Measurements from ENCODE around the gene RBKS. TPM values are rescaled to one million over a fixed set of nuclear protein-coding genes. Genes with fewer than 3 reads are reported as not detected.

Gene RBKS
- total and polyA plus RNA-seq, 2 of the 13 experiments (the other 11 are each of a cell fraction or from before 2014, with no cell fraction given) = 7.7 to 8.3 TPM

- TF ChIP-seq THAP9 (CRISPR knock-in tag; IDR thresholded peaks at IDR 0.05; ENCODE audit: borderline replicate concordance) (peak; percentile 93), ZNF34 (CRISPR knock-in tag; IDR thresholded peaks at IDR 0.05; ENCODE audit: borderline replicate concordance) (no peak), ZBTB42 (CRISPR knock-in tag; IDR thresholded peaks at IDR 0.05) (no peak; the same call in 1 of the 2 replicates), TCF7 (IDR thresholded peaks at IDR 0.05; ENCODE audit: low read depth) (no peak), ZNF558 (CRISPR knock-in tag; IDR thresholded peaks at IDR 0.05; ENCODE audit: borderline replicate concordance) (0 out of 2 replicates have a peak, but pooled peaks have one; percentile 3), BRF2 (CRISPR knock-in tag; IDR thresholded peaks at IDR 0.05) (peak; percentile 89; the same call in 1 of the 2 replicates), NR0B2 (CRISPR knock-in tag; IDR thresholded peaks at IDR 0.05) (0 out of 2 replicates have a peak, but pooled peaks have one; percentile 50), HOXA9 (CRISPR knock-in tag; IDR thresholded peaks at IDR 0.05; ENCODE audit: borderline replicate concordance) (no peak), ZNF251 (CRISPR knock-in tag; IDR thresholded peaks at IDR 0.05) (no peak), ZNF44 (CRISPR knock-in tag; IDR thresholded peaks at IDR 0.05) (no peak), TP53 (CRISPR knock-in tag; conservative IDR thresholded peaks at IDR 0.05) (no peak), HBP1 (CRISPR knock-in tag; IDR thresholded peaks at IDR 0.05; ENCODE audit: low read depth) (peak; percentile 98), PHF20 (CRISPR knock-in tag; IDR thresholded peaks at IDR 0.05) (peak; percentile 57), ZNF788 (CRISPR knock-in tag; IDR thresholded peaks at IDR 0.05; ENCODE audit: borderline replicate concordance) (peak; percentile 97; the same call in 1 of the 2 replicates), MAFK (conservative IDR thresholded peaks at IDR 0.05 in 1 of 2, IDR thresholded peaks at IDR 0.05 in 1 of 2; ENCODE audit: low read length in 2 of 2) (no peak), BRCA1 (CRISPR knock-in tag; IDR thresholded peaks at IDR 0.05) (peak; percentile 91), SAP130 (CRISPR knock-in tag; IDR thresholded peaks at IDR 0.05; ENCODE audit: low read depth) (peak; percentile 99), KDM5A (IDR thresholded peaks at IDR 0.05; ENCODE audit: borderline replicate concordance, low read length) (peak; percentile 90; the same call in 1 of the 2 replicates), SIN3B (IDR thresholded peaks at IDR 0.05; ENCODE audit: low read length) (peak; percentile 19; the same call in 1 of the 2 replicates), HDAC2 (CRISPR knock-in tag; IDR thresholded peaks at IDR 0.05) (no peak; the same call in 1 of the 2 replicates), SALL1 (CRISPR knock-in tag; IDR thresholded peaks at IDR 0.05) (peak; percentile 93), CCDC6 (CRISPR knock-in tag; IDR thresholded peaks at IDR 0.05) (peak; percentile 90; the same call in 1 of the 2 replicates), KLF13 (CRISPR knock-in tag; IDR thresholded peaks at IDR 0.05) (peak; percentile 94; the same call in 1 of the 2 replicates), YEATS4 (CRISPR knock-in tag; IDR thresholded peaks at IDR 0.05; ENCODE audit: borderline replicate concordance) (peak; percentile 91; the same call in 1 of the 2 replicates), ESRRA (CRISPR knock-in tag; IDR thresholded peaks at IDR 0.05; ENCODE audit: low read depth) (peak; percentile 67; the same call in 1 of the 2 replicates)
These were observed at the start of gene RBKS, which contains the start of gene BABAM2 (continued) for GRCh38 chr2:27890146-27890923.

Measured in HepG2 (cell line).